Dermis microvascular lymphatic vessel endothelial cell (primary cell): ENCODE data around the gene GPR137C. TPM values are rescaled to one million over a fixed set of nuclear protein-coding genes. Genes with fewer than 3 reads are reported as not detected.
A peak's percentile ranks its signal among the peaks of the same experiment; 100 is the strongest.

Source experiments
- DNase-seq, 2 donors: peaks; one replicate each; pipeline versions ENCODE4 v3.0.0 to v3.0.0-alpha.2; 2010; ENCODE audit warnings: low read depth in 2 of 2
- total RNA-seq: library from RNA; depleted of rRNA; stranded (reverse); fragments of >200 nt; gene quantifications from 2 replicates; pipeline ENCODE4 v1.2.1, GENCODE V29; 2014

GPR137C gene
- total RNA-seq, 1 donor from 2014 or later: 0.77 TPM

- DNase-seq: no peak
Observed at GRCh38 chr14:52663850-52664249, 111.2 kb downstream of the GPR137C start.

GRCh38 chr14:52678591-52678990, 126.0 kb downstream of the GPR137C start:
- peak in 1 of 2 donors; percentile 16 for DNase-seq

- no peak for DNase-seq
Observed at GRCh38 chr14:52683985-52684520, 131.4 kb downstream of the GPR137C start.

DNA sequence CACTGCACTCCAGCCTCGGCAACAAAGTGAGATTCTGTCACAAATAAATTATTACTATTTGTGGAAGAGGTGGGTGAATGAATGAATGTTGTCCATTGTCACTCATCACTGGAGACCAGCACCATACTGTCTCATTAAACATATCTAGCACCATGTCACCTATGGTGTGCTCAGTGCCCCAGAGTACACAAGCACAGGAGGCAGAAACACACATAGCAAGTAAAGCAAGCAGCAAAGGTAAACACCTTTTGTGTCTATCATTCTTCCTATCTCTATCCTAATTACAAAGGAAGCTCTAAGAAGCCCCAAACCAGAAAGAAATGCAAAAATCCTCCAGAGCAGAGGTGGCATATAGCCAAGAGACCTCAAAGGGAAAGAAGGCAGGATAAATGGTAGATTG, 133.5 kb downstream of the GPR137C start:
- DNase-seq: no peak

Other genes with a start within 250 kb of the GPR137C start
- under 0.01 TPM in 1 of 2 replicates, not detected in the other for gene PTGER2, start 238.5 kb upstream of the GPR137C start, total RNA-seq
- gene TXNDC16, start 331 bp upstream of the GPR137C start, total RNA-seq: 2.8 and 3.4 TPM in 2 replicates
- 32.1 and 36.2 TPM in 2 replicates for gene ERO1A, start 142.7 kb downstream of the GPR137C start, total RNA-seq
- gene PSMC6, start 154.4 kb downstream of the GPR137C start, total RNA-seq: 55.0 and 64.8 TPM in 2 replicates
- gene STYX, start 177.3 kb downstream of the GPR137C start, total RNA-seq: 21.4 and 22.2 TPM in 2 replicates
- 24.1 and 29.0 TPM in 2 replicates for gene GNPNAT1, start 238.8 kb downstream of the GPR137C start, total RNA-seq